Left lung (tissue), 10 donors: ENCODE data around the gene FAXC. TPM values are rescaled to one million over a fixed set of nuclear protein-coding genes. Genes with fewer than 3 reads are reported as not detected.

ENCODE experiments used
- ATAC-seq: fragments of 200-7000 bp; cut with Tn5 transposase; one replicate; pipeline ENCODE4 v1.9.1; 2020; ENCODE audit warnings: moderate library complexity
- DNase-seq, 4 donors: peaks; one replicate each; pipeline ENCODE4 v3.0.0-alpha.2; 2013 to 2020
- H3K27ac ChIP-seq, 2 donors: fragments of 200-600 bp; sonication (generic) in 1 of 2; one replicate each; pipeline versions ENCODE4 v1.5.0 to v1.8.0; 2020 to 2021
- H3K27me3 ChIP-seq, 2 donors: fragments of 200-600 bp; sonication (generic) in 1 of 2; one replicate each; pipeline versions ENCODE4 v1.5.0 to v1.8.0; 2020 to 2021
- H3K36me3 ChIP-seq, 2 donors: fragments of 200-600 bp; sonication (generic) in 1 of 2; one replicate each; pipeline versions ENCODE4 v1.5.0 to v1.8.0; 2020 to 2021
- H3K4me1 ChIP-seq, 2 donors: fragments of 200-600 bp; one replicate each; pipeline ENCODE4 v1.8.0; 2021
- H3K4me3 ChIP-seq, 2 donors: fragments of 200-600 bp; sonication (generic) in 1 of 2; one replicate each; pipeline versions ENCODE4 v1.5.0 to v1.8.0; 2020 to 2021; ENCODE audit warnings: mild to moderate bottlenecking in 1 of 2
- H3K9me3 ChIP-seq, 2 donors: fragments of 200-600 bp; sonication (generic) in 1 of 2; one replicate each; pipeline versions ENCODE4 v1.5.0 to v1.8.0; 2020 to 2021
- intact Hi-C, 2 donors: fragments of 100-400 bp; cut with DNase I; formaldehyde crosslinking; loops; one replicate each; pipeline versions ENCODE4 v1.11.2 to v1.14.2; 2022
- polyA plus RNA-seq, 6 donors: library from polyadenylated mRNA; unstranded; fragments of 120-200 nt; gene quantifications; one replicate each; pipeline ENCODE4 v1.2.1, GENCODE V29; 2013; ENCODE audit not compliant: insufficient read length in 6 of 6
- total RNA-seq, 2 donors: library from RNA; stranded (reverse); fragmentation: NEBNext Ultra II Directional; extraction: Animal tissue kit (Norgen Biotek cat#: 25700); gene quantifications; one replicate each; pipeline ENCODE4 v1.2.1, GENCODE V29; 2021
- TF ChIP-seq, protein P1 (sequence below), 2 donors: fragments of 200-600 bp; sonication (generic) in 1 of 2; IDR thresholded peaks; one replicate each; pipeline versions ENCODE4 v1.5.0 to v1.8.0; 2021; ENCODE audit warnings: antibody characterized with exemption in 2 of 2
- donor health status: DM: no; HTN: yes; CAD: no.
- donor health status: DM: no; HTN: no; CAD: no.

FAXC gene
- total and polyA plus RNA-seq, 8 donors: 5.2 to 12.7 (median 8.6) TPM

- H3K27ac ChIP-seq: no peak overlapping the region
- ATAC-seq: no peak
- no peak overlapping the region for H3K4me3 ChIP-seq
- no peaks in the 10 kb centered on the region for H3K27me3 ChIP-seq
- intact Hi-C loops: no loop called here
- no peaks in the 10 kb centered on the region for H3K36me3 ChIP-seq
- H3K9me3 ChIP-seq: no peaks in the 10 kb centered on the region
- no peaks in the 10 kb centered on the region for H3K4me1 ChIP-seq
- TF ChIP-seq, protein P1, sequence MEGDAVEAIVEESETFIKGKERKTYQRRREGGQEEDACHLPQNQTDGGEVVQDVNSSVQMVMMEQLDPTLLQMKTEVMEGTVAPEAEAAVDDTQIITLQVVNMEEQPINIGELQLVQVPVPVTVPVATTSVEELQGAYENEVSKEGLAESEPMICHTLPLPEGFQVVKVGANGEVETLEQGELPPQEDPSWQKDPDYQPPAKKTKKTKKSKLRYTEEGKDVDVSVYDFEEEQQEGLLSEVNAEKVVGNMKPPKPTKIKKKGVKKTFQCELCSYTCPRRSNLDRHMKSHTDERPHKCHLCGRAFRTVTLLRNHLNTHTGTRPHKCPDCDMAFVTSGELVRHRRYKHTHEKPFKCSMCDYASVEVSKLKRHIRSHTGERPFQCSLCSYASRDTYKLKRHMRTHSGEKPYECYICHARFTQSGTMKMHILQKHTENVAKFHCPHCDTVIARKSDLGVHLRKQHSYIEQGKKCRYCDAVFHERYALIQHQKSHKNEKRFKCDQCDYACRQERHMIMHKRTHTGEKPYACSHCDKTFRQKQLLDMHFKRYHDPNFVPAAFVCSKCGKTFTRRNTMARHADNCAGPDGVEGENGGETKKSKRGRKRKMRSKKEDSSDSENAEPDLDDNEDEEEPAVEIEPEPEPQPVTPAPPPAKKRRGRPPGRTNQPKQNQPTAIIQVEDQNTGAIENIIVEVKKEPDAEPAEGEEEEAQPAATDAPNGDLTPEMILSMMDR (IDR thresholded peaks at IDR 0.05): no peak
- DNase-seq: no peak
Measured at GRCh38 chr6:99296261-99296660, 53.2 kb downstream of the FAXC start.

- Histone ChIP-seq H3K4me1 (no peaks in the 10 kb centered on the region), H3K9me3 (no peaks in the 10 kb centered on the region), H3K36me3 (no peaks in the 10 kb centered on the region), H3K27ac (no peak overlapping the region), H3K27me3 (no peaks in the 10 kb centered on the region), H3K4me3 (no peak overlapping the region)
- ATAC-seq (no peak), DNase-seq (no peak)
- intact Hi-C loops: no loop called here
- TF ChIP-seq, protein P1 (IDR thresholded peaks at IDR 0.05): no peak
Measured at GRCh38 chr6:99295276-99295675, 54.2 kb downstream of the FAXC start.

DNA sequence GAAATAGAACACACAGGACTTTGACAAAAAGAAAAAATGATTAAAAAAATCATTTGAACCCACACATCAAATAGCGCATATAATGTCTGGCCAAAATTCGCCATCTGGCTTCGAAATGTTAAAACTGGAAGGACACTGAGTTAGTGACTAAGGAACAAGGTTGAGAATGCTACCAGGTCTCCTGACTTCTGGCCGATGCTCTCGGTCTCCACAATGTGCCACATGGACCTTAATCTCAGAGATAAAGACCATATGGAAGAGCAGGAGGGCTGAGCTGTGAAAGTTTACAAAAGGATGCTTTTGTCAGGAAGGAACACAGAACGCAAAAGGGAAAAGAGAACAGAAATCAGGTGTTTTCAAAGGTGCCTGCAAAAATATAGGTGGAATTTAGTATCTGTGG is 54.7 kb downstream of the FAXC start:
- H3K27me3 ChIP-seq: no peaks in the 10 kb centered on the region
- H3K27ac ChIP-seq: no peak overlapping the region
- intact Hi-C loops: no loop called here
- no peaks in the 10 kb centered on the region for H3K4me1 ChIP-seq
- TF ChIP-seq, protein P1 (IDR thresholded peaks at IDR 0.05): no peak
- no peaks in the 10 kb centered on the region for H3K36me3 ChIP-seq
- ATAC-seq: no peak
- DNase-seq: no peak
- H3K9me3 ChIP-seq: no peaks in the 10 kb centered on the region
- H3K4me3 ChIP-seq: no peak overlapping the region

GRCh38 chr6:99289701-99290100 is 59.8 kb downstream of the FAXC start:
- intact Hi-C loops: no loop called here
- H3K9me3 ChIP-seq: no peaks in the 10 kb centered on the region
- H3K27ac ChIP-seq: no peak overlapping the region

GRCh38 chr6:99288668-99289067 is 60.8 kb downstream of the FAXC start:
- H3K27ac ChIP-seq: no peak overlapping the region
- H3K36me3 ChIP-seq: no peaks in the 10 kb centered on the region
- no peaks in the 10 kb centered on the region for H3K9me3 ChIP-seq
- H3K4me1 ChIP-seq: no peaks in the 10 kb centered on the region
- DNase-seq (no peak), ATAC-seq (no peak)
- TF ChIP-seq, protein P1 (IDR thresholded peaks at IDR 0.05): no peak
- no peaks in the 10 kb centered on the region for H3K27me3 ChIP-seq
- no peak overlapping the region for H3K4me3 ChIP-seq
- intact Hi-C loops: no loop called here

More at GRCh38 chr6:99289701-99290100, 59.8 kb downstream of the FAXC start:
- no peaks in the 10 kb centered on the region for H3K4me1 ChIP-seq
- no peak for ATAC-seq
- no peak overlapping the region for H3K4me3 ChIP-seq
- no peaks in the 10 kb centered on the region for H3K36me3 ChIP-seq
- no peak for DNase-seq
- no peaks in the 10 kb centered on the region for H3K27me3 ChIP-seq
- TF ChIP-seq, protein P1 (IDR thresholded peaks at IDR 0.05): no peak
